Muscle of arm (tissue), 14 donors: ENCODE data around the gene PRR14. TPM values are rescaled to one million over a fixed set of nuclear protein-coding genes. Genes with fewer than 3 reads are reported as not detected.

ENCODE experiments used
- DNase-seq: peaks from one replicate; pipeline ENCODE4 v3.0.0-alpha.2; 2013
- long read RNA-seq, 11 donors: transcript quantifications; one replicate each; lab custom pipeline, GENCODE V29; 2026
- polyA plus RNA-seq, 12 donors: library from polyadenylated mRNA; unstranded; fragments of 120-200 nt; gene quantifications; one replicate each; pipeline ENCODE4 v1.2.1, GENCODE V29; 2013; ENCODE audit not compliant: insufficient read length in 12 of 12

PRR14 gene
- 10 to 100 TPM in 11 of 12 donors, not detected in 1; 17.1 to 42.4 (median 20.9) TPM for polyA plus RNA-seq
- long read RNA-seq, donor 1, partial matches to known transcripts = 8 of 12 reads
- long read RNA-seq, donor 1, other reads (novel, unspliced or antisense) = 0 of 12 reads
- long read RNA-seq, donor 2, partial matches to known transcripts = 0 of 3 reads
- long read RNA-seq, donor 2, other reads (novel, unspliced or antisense) = 0 of 3 reads
- long read RNA-seq, donor 3, partial matches to known transcripts = 0 of 3 reads
- long read RNA-seq, donor 3, other reads (novel, unspliced or antisense) = 0 of 3 reads
- long read RNA-seq, donor 4, partial matches to known transcripts = 0 of 1 reads
- long read RNA-seq, donor 4, other reads (novel, unspliced or antisense) = 0 of 1 reads
- long read RNA-seq, donor 5, partial matches to known transcripts = 5 of 8 reads
- long read RNA-seq, donor 5, other reads (novel, unspliced or antisense) = 0 of 8 reads
- long read RNA-seq, donor 6, partial matches to known transcripts = 0 of 3 reads
- long read RNA-seq, donor 6, other reads (novel, unspliced or antisense) = 0 of 3 reads
- long read RNA-seq, donor 7, partial matches to known transcripts = 0 of 1 reads
- long read RNA-seq, donor 7, other reads (novel, unspliced or antisense) = 0 of 1 reads
- long read RNA-seq, donor 8, partial matches to known transcripts = 0 of 2 reads
- long read RNA-seq, donor 8, other reads (novel, unspliced or antisense) = 0 of 2 reads
- long read RNA-seq, donor 9, partial matches to known transcripts = 0 of 2 reads
- long read RNA-seq, donor 9, other reads (novel, unspliced or antisense) = 0 of 2 reads
- long read RNA-seq, donor 10, partial matches to known transcripts = 0 of 3 reads
- long read RNA-seq, donor 10, other reads (novel, unspliced or antisense) = 0 of 3 reads
- long read RNA-seq, donor 11, partial matches to known transcripts = 0 of 2 reads
- long read RNA-seq, donor 11, other reads (novel, unspliced or antisense) = 0 of 2 reads

DNA sequence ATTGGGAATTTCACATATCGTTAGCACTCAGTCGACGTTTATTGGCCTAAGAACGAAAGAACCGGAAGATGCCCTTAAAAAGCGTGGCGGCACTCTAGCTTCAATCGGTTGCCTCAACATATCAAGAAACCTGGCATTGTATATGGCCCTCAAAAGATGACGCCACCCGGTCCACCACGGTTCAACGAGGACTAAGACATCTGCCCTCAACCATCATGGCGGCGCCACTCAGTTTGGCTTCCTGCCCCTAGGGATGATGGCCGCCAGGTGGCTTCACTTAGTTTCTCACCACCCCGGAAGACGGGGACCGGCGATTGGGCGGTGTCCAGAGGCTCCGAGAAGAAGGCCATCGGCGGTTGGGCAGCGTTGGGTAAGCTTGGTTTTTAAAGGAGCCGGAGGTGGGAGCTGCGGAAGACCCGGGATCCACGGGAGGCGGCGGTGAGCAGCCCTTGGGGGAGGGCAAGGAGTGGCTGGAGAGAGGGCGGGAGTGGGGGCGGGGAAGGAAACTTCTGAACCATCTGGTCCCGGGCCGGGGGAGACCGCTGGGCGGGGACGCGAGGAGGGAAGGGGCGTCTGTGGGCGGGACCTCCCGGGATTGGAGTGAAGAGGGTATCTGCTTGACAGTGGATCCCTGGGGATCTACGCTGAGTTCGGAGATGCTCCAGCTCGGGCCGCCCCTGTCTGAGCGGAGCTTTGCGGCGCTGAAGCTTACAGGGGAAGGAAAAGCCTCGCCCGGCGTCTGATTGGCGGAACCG, at the start of gene PRR14:
PRR14 (plus strand) TSS at position 592 of the 755 bp plus-strand sequence. CDS start 686 bp downstream, outside the sequence.
- peak; percentile 99 for DNase-seq

DNA sequence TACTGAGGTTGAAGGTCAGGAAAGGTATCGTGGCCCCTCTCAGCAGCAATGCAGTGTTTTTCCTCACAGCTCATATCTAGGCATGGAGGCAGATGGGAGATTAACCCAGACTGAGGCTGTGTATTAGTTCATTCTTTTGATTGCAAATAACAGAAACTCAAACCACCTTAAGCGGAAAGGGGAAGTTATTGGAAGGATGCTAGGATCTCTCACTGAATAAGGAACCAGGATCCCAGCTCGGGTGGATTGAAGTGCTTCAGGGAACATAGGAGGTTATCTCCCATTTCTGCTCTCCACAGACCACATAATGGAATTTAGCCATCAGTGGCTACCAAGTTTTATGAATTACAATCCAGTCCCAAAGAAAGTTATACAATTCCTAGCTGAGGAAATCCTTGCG, 48.8 kb upstream of the PRR14 start:
- DNase-seq = no peak

DNA sequence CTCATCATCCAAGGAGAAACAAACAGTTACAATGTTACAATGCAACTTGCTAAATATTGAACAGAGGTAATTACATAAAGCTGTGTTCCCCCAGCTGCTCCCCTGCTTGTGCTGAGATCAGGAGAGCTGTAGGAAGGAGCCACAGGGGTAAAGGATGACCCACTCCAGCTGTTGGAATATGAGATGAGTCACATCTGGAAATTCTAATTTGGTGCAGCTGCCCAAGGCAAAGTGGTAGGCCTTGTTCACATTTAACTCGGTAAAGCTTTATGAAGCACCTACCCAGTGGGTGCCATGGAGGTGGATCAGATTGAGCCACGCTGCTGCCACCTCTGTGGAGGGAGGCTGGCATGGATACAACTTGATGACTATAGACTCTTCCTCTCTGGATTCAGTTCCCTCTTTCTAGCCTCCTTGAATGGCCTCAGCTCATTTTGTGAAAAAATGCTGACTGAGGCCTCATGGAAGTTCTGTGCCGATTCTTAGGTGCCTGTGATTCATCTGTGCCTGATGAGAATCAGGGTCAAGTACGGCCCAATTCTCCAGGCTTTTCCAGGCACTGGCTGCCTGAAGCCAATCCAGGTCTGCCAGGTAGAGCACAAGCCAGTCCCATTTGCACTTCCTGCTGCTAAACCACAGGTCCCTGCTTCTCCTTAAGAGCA, 48.0 kb upstream of the PRR14 start:
- DNase-seq = peak; percentile 33

- no peak for DNase-seq
Measured at GRCh38 chr16:30603945-30604315, 46.8 kb upstream of the PRR14 start.

GRCh38 chr16:30604316-30604947, 46.3 kb upstream of the PRR14 start:
- no peak for DNase-seq

GRCh38 chr16:30605158-30605557, 45.6 kb upstream of the PRR14 start:
- no peak for DNase-seq

GRCh38 chr16:30606004-30606403, 44.8 kb upstream of the PRR14 start:
- no peak for DNase-seq

DNA sequence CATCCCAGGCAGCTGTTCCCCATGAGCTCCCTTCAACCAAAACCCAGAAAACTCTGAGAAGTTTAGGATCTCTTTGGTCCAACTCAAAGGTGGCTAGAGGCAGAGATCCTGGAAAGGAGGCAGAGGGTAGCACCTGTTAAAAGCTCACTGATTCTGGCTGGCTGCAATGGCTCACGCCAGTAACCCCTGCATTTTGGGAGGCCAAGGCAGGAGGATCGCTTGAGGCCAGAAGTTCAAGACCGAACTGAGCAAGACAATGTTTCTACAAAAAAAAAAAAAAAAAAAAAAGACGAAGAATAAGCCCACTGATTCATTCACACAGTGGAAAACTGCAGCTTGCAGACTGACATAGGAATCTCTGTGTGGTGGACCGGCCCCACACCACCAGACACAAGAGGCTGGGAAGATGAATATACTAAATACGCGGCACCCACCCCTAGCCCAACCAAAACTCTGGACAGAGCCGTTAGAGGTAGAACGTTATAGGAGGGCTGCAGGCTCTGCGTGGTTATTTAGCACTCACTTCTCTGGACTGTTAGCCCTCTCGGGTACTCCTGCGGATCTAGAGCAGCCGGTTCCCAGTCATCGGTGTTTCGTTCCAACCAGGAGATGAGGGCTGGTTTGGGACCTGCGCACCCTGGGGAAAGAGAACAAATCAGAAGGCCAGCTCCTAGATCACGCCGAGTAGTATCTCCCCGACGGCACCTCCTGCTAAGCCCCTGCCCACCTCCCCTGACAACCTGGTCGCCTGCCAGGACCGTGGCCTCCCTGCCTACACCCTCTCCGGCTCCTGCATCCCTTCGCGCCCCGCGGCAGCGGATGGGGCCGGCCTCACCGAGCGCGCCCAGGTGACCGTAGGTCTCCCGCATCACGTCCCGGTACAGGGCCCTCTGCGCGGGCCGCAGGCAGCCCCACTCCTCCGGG, 41.5 kb upstream of the PRR14 start:
- DNase-seq = peak; percentile 49

GRCh38 chr16:30609926-30610839, 40.6 kb upstream of the PRR14 start, which contains the start of gene ZNF689:
TSS of gene ZNF689 (minus strand) at chr16:30610389. CDS start at chr16:30610041, 348 bp downstream.
- peak; percentile 99 for DNase-seq

DNA sequence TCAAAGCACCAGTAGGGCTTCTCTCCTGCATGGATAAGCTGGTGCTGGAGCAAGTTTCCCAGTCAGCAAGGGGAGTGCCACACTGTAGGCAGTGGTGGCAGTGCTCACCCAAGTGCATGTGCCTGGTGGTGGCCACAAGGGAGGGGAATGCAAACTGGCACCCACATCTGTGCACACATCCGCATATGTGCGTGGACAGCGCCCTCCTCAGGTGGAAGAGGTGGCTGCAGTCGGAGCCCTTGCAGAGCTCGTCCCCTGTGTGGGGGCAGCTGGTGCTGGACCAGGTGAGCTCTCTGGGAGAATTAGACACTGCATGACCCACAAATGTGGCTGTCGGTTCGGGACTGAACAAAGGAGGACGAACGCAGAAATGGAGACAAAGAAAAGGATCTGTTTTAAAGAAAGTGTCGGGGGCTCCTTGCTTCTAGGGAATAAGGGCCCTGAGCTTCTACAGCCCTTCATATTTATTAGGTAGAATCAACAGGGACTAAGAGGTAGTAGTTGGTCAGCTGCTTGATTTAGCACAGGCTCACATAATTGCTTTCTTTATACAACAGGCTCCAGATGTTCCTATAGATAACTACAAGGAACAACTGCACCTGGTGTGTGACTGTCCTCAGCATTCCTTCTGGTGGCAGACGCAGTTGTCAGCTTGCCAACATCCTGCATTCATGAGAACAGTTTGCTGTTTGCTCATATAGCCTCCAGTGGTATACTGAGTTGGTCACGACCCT, 35.2 kb upstream of the PRR14 start:
- DNase-seq = no peak

- DNase-seq = no peak
Measured at GRCh38 chr16:30619202-30619601, 31.6 kb upstream of the PRR14 start.

- DNase-seq = no peak
Measured at GRCh38 chr16:30619638-30620037, 31.1 kb upstream of the PRR14 start.

DNA sequence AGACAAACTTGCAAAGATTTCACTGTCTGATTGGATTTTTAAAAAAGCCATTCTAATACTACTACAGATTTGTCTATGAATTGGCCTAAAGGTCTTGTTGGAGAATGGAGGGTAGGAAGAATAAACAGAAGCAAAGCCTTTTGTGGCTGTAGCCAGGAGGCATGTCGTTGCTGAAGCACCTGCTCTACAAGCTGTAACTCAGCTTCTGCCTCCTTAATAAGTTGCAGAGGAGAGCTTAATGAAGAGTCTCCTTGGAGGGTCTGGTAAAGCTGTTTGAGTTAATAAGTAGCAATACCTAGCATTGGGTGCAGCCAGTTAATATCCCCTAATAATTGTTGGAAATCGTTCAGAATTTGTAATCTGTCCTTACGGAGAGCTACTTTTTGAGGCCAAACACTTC, 30.6 kb upstream of the PRR14 start:
- DNase-seq = no peak

- no peak for DNase-seq
Measured at GRCh38 chr16:30621765-30622164, 29.0 kb upstream of the PRR14 start.

DNA sequence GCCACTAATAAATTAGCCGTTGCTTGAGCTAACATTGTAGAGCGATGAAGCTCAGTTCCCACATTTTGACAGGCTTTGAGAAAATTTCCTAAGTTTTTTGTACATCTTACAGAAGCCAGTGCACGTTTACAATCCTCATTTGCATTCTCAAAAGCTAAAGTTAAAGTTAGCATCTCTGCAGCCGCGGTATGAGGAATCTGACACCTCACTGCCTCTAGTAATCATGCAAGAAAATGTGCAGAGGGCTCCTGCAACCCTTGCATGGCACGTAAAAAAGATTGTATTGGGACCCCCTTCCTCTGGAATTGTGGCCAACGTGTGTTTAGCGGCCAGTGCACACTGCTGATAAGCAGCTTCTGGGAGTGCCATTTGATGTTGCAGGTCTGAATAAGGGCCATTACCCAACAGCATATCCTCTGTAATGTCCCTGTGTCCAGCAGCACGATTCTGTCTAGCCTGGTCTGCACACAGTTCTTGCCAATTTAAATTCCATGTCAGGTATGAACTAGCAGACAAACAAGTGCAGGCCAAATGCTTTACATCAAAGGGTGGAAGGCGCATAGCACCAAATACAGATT, 28.2 kb upstream of the PRR14 start:
- DNase-seq = no peak

DNA sequence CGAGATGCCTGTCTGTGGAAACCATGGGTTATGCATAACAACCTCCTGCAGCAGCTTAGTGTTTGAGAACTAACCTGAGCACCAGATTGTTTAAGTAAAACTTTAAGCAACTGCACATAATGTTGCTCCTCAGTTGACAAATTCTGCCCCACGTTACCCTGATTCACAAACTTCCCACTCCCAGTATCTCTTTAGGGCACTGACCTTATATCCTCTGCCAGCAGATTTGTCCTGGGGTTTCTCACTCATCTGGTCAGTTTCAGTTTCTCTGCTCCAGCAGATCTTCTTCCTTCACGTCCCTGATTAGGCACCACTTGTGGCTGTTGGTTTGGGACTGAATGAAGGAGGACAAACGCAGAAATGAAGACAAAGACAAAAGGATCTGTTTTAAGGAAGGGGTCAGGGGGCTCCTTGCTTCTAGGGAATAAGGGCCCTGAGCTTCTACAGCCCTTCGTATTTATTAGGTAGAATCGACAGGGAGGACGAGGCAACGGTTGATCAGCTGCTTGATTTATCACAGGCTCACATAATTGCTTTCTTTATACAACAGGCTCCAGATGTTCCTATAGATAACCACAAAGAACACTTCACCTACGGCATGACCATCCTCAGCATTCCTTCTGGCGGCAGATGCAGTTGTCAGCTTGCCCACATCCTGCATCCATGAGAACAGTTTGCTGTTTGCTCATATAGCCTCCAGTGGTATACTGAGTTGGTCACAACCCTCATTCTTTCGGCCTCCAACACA, 27.1 kb upstream of the PRR14 start:
- no peak for DNase-seq

DNA sequence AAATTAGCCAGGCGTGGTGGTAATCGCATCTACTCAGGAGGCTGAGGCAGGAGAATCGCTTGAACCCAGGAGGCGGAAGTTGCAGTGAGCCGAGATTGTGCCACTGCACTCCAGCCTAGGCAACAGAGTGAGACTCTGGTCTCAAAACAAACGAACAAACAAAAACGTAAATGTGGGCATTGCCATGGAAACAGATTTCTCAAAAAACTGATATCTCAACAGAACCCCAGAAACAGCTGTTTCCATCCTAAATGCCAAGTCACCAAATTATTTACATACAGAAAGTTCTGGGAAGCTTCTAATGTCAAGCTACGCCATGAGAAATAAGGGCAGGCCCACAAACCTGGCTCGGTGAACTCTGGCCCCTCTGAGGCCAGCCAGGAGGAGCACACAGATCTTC, 24.5 kb upstream of the PRR14 start:
- no peak for DNase-seq
